HepG2 (cell line): ENCODE measurements around the gene FUT8. TPM values are rescaled to one million over a fixed set of nuclear protein-coding genes. Genes with fewer than 3 reads are reported as not detected.

Experiments used
- CBFB ChIP-seq: sonication (generic); formaldehyde crosslinking; IDR thresholded peaks from 2 replicates; pipeline ENCODE4 v1.4.0; 2020; ENCODE audit warnings: missing genetic modification reagents
- EED ChIP-seq: sonication (generic); formaldehyde crosslinking; IDR thresholded peaks from 2 replicates; pipeline ENCODE4 v1.5.0; 2020; ENCODE audit warnings: mild to moderate bottlenecking, missing genetic modification reagents
- ESRRA ChIP-seq: sonication (generic); formaldehyde crosslinking; IDR thresholded peaks from 2 replicates; pipeline ENCODE4 v1.5.1; 2020; ENCODE audit warnings: mild to moderate bottlenecking, low read depth, missing genetic modification reagents
- GTF2F1 ChIP-seq: fragments of 150-350 bp; IDR thresholded peaks from 2 replicates; pipeline ENCODE4 v1.6.1; 2014; ENCODE audit warnings: low read length
- HNF4A ChIP-seq: sonication (generic); formaldehyde crosslinking; IDR thresholded peaks from 2 replicates; pipeline ENCODE4 v1.4.0; 2020; ENCODE audit warnings: missing genetic modification reagents
- HOXA5 ChIP-seq: sonication (generic); formaldehyde crosslinking; IDR thresholded peaks from 2 replicates; pipeline ENCODE4 v1.4.0; 2020; ENCODE audit warnings: missing genetic modification reagents
- NCOA1 ChIP-seq: sonication (generic); formaldehyde crosslinking; IDR thresholded peaks from 2 replicates; pipeline ENCODE4 v1.9.0; 2021; ENCODE audit warnings: missing genetic modification reagents
- NFRKB ChIP-seq: fragments of 450-650 bp; IDR thresholded peaks from 2 replicates; pipeline ENCODE4 v1.6.1; 2017
- NONO ChIP-seq, 2 experiments: fragments of 450-650 bp in 1 of 2; sonication (generic) in 1 of 2; formaldehyde crosslinking in 1 of 2; IDR thresholded peaks in 1 of 2; conservative IDR thresholded peaks in 1 of 2; 2 replicates each; pipeline versions ENCODE4 v1.6.1 to v1.8.0; 2017 to 2022; ENCODE audit warnings: mild to moderate bottlenecking in 1 of 2, missing genetic modification reagents in 1 of 2, moderate library complexity in 1 of 2
- PHB2 ChIP-seq: fragments of 450-650 bp; IDR thresholded peaks from 2 replicates; pipeline ENCODE4 v1.6.1; 2018; ENCODE audit not compliant: partially characterized antibody
- RFX3 ChIP-seq: IDR thresholded peaks from 2 replicates; pipeline ENCODE4 v1.6.1; 2016; ENCODE audit warnings: missing biosample characterization, missing genetic modification reagents
- SMARCE1 ChIP-seq: fragments of 450-650 bp; IDR thresholded peaks from 2 replicates; pipeline ENCODE4 v1.6.1; 2017; ENCODE audit warnings: borderline replicate concordance
- ZIK1 ChIP-seq: sonication (generic); formaldehyde crosslinking; IDR thresholded peaks from 2 replicates; pipeline ENCODE4 v1.5.0; 2020; ENCODE audit warnings: mild to moderate bottlenecking, low read depth, missing genetic modification reagents, borderline replicate concordance
- ZNF382 ChIP-seq: sonication (generic); formaldehyde crosslinking; IDR thresholded peaks from 2 replicates; pipeline ENCODE4 v1.5.0; 2020; ENCODE audit warnings: missing genetic modification reagents, mild to moderate bottlenecking, borderline replicate concordance
- ZNF570 ChIP-seq: sonication (generic); formaldehyde crosslinking; IDR thresholded peaks from 2 replicates; pipeline ENCODE4 v1.4.0; 2020; ENCODE audit warnings: mild to moderate bottlenecking, missing genetic modification reagents, borderline replicate concordance
- ZNF737 ChIP-seq: sonication (generic); formaldehyde crosslinking; IDR thresholded peaks from 2 replicates; pipeline ENCODE4 v1.5.0; 2020; ENCODE audit warnings: missing genetic modification reagents, mild to moderate bottlenecking, borderline replicate concordance
- ZNF790 ChIP-seq: sonication (generic); formaldehyde crosslinking; IDR thresholded peaks from 2 replicates; pipeline ENCODE4 v1.8.0; 2022; ENCODE audit warnings: missing genetic modification reagents, mild to moderate bottlenecking, borderline replicate concordance
- polyA plus RNA-seq, 8 experiments: library from polyadenylated mRNA; depleted of rRNA in 3 of 8; stranded (reverse) in 7 of 8; unstranded in 1 of 8; fragments of >200 nt; fragmentation: Illumina TruSeq in 4 of 8; extraction: Trizol in 4 of 8; gene quantifications; 2 replicates each; pipeline versions ENCODE4 v1.2.1 to v1.2.3, GENCODE V29; 2011 to 2016; ENCODE audit warnings: low read depth in 4 of 8, missing spikeins in 1 of 8, mixed read lengths in 1 of 8; ENCODE audit not compliant: insufficient read depth in 1 of 8
- total RNA-seq, 5 experiments: library from RNA; depleted of rRNA; stranded (reverse); fragments of >200 nt; fragmentation: Illumina TruSeq; extraction: Trizol; gene quantifications; 2 replicates each; pipeline ENCODE4 v1.2.3, GENCODE V29; 2016; ENCODE audit warnings: low read depth in 1 of 5
- TF ChIP-seq, protein P1 (sequence below): sonication (generic); formaldehyde crosslinking; conservative IDR thresholded peaks from 2 replicates; pipeline ENCODE4 v1.8.0; 2022; ENCODE audit warnings: mild to moderate bottlenecking, moderate library complexity, missing genetic modification reagents
- TF ChIP-seq, protein P2 (sequence below): IDR thresholded peaks from 2 replicates; pipeline ENCODE4 v1.6.1; 2016; ENCODE audit warnings: missing compliant biosample characterization, missing genetic modification reagents, borderline replicate concordance
- TF ChIP-seq, protein P3 (sequence below): IDR thresholded peaks from 2 replicates; pipeline ENCODE4 v1.6.1; 2016
- TF ChIP-seq, protein P4 (sequence below): sonication (generic); formaldehyde crosslinking; IDR thresholded peaks from 2 replicates; pipeline ENCODE4 v1.8.0; 2023; ENCODE audit warnings: mild to moderate bottlenecking, missing genetic modification reagents
- TF ChIP-seq, protein P5 (sequence below): sonication (generic); formaldehyde crosslinking; IDR thresholded peaks from 2 replicates; pipeline ENCODE4 v1.4.0; 2020; ENCODE audit warnings: mild to moderate bottlenecking, missing genetic modification reagents
- TF ChIP-seq, protein P6 (sequence below): fragments of 450-650 bp; IDR thresholded peaks from 2 replicates; pipeline ENCODE4 v1.6.1; 2017

FUT8 gene
- total and polyA plus RNA-seq, 2 of the 13 experiments (the other 11 are each of a cell fraction or from before 2014, with no cell fraction given), result 9.3 to 17.5 TPM

DNA sequence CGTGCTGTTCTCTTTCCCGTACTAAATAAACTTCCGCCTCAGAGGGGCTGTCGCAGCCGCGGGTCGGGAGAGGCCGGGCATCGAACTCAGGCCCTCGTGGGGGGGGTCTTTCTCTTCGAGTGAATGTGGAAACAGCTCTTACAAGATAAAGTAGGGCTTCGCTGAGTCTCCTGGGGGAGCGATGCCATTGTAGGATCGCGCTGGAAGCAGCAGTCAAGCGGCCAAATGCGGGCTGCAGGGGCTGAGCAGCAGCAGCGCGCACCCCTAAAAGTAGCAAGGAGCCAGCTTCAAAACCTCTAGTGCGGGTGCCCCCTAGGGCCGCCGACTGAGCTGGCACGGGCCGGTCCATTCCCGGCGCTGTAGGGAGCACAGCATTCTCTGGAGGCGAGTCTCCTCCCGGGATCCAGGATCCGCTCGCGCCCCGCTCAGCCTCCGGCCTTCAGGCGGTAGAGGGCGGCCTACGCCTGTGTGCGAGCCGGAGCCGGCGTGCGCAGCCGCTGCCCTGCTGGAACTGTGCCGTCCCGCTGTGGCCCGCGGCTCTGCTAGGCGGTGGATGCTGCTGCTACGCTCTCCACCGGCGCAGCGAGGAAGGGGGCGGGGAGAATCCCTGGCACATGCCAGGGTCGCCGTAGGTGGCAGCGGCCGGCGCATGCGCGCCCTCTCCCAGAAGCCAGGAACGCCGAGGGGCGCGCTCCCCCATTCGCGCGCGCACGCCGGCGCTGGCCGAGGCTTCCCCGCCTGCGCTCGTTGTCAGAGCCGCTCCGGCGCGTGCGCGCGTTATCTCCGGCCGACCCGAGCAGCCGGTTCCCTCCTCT, at the start of gene FUT8 (continued):
- TF ChIP-seq, protein P1, sequence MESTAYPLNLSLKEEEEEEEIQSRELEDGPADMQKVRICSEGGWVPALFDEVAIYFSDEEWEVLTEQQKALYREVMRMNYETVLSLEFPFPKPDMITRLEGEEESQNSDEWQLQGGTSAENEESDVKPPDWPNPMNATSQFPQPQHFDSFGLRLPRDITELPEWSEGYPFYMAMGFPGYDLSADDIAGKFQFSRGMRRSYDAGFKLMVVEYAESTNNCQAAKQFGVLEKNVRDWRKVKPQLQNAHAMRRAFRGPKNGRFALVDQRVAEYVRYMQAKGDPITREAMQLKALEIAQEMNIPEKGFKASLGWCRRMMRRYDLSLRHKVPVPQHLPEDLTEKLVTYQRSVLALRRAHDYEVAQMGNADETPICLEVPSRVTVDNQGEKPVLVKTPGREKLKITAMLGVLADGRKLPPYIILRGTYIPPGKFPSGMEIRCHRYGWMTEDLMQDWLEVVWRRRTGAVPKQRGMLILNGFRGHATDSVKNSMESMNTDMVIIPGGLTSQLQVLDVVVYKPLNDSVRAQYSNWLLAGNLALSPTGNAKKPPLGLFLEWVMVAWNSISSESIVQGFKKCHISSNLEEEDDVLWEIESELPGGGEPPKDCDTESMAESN (CRISPR knock-in tag), result peak; percentile 97
- TF ChIP-seq ESRRA (CRISPR knock-in tag) (no peak), NCOA1 (peak; percentile 78; the same call in 1 of the 2 replicates), RFX3 (no peak), NONO (IDR thresholded peaks at IDR 0.05) (no peak), NONO (CRISPR knock-in tag; conservative IDR thresholded peaks at IDR 0.05) (0 out of 2 replicates have a peak, but pooled peaks have one; percentile 13), EED (CRISPR knock-in tag) (peak; percentile 75; the same call in 1 of the 2 replicates), ZNF737 (CRISPR knock-in tag) (no peak), NFRKB (no peak), CBFB (peak; percentile 86), GTF2F1 (no peak), HOXA5 (CRISPR knock-in tag) (peak; percentile 59; the same call in 1 of the 2 replicates), SMARCE1 (no peak), ZIK1 (CRISPR knock-in tag) (peak; percentile 60; the same call in 1 of the 2 replicates), ZNF570 (CRISPR knock-in tag) (no peak), PHB2 (no peak), HNF4A (CRISPR knock-in tag) (no peak), ZNF382 (CRISPR knock-in tag) (no peak), ZNF790 (CRISPR knock-in tag) (peak; percentile 74; the same call in 1 of the 2 replicates)
- TF ChIP-seq, protein P2, sequence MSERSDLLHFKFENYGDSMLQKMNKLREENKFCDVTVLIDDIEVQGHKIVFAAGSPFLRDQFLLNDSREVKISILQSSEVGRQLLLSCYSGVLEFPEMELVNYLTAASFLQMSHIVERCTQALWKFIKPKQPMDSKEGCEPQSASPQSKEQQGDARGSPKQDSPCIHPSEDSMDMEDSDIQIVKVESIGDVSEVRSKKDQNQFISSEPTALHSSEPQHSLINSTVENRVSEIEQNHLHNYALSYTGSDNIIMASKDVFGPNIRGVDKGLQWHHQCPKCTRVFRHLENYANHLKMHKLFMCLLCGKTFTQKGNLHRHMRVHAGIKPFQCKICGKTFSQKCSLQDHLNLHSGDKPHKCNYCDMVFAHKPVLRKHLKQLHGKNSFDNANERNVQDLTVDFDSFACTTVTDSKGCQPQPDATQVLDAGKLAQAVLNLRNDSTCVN, result no peak
- TF ChIP-seq, protein P3, sequence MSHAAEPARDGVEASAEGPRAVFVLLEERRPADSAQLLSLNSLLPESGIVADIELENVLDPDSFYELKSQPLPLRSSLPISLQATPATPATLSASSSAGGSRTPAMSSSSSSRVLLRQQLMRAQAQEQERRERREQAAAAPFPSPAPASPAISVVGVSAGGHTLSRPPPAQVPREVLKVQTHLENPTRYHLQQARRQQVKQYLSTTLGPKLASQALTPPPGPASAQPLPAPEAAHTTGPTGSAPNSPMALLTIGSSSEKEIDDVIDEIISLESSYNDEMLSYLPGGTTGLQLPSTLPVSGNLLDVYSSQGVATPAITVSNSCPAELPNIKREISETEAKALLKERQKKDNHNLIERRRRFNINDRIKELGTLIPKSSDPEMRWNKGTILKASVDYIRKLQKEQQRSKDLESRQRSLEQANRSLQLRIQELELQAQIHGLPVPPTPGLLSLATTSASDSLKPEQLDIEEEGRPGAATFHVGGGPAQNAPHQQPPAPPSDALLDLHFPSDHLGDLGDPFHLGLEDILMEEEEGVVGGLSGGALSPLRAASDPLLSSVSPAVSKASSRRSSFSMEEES (CRISPR knock-in tag), result no peak; the same call in 1 of the 2 replicates
- TF ChIP-seq, protein P4, sequence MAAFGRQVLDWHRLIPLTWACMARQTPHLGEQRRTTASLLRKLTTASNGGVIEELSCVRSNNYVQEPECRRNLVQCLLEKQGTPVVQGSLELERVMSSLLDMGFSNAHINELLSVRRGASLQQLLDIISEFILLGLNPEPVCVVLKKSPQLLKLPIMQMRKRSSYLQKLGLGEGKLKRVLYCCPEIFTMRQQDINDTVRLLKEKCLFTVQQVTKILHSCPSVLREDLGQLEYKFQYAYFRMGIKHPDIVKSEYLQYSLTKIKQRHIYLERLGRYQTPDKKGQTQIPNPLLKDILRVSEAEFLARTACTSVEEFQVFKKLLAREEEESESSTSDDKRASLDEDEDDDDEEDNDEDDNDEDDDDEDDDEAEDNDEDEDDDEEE, result 0 out of 2 replicates have a peak, but pooled peaks have one; percentile 4
- TF ChIP-seq, protein P5, sequence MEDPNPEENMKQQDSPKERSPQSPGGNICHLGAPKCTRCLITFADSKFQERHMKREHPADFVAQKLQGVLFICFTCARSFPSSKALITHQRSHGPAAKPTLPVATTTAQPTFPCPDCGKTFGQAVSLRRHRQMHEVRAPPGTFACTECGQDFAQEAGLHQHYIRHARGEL (CRISPR knock-in tag), result no peak
- TF ChIP-seq, protein P6, sequence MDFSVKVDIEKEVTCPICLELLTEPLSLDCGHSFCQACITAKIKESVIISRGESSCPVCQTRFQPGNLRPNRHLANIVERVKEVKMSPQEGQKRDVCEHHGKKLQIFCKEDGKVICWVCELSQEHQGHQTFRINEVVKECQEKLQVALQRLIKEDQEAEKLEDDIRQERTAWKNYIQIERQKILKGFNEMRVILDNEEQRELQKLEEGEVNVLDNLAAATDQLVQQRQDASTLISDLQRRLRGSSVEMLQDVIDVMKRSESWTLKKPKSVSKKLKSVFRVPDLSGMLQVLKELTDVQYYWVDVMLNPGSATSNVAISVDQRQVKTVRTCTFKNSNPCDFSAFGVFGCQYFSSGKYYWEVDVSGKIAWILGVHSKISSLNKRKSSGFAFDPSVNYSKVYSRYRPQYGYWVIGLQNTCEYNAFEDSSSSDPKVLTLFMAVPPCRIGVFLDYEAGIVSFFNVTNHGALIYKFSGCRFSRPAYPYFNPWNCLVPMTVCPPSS, result no peak
